Measurements from ENCODE around the gene PCBP4.

The PCBP4 gene

DNA sequence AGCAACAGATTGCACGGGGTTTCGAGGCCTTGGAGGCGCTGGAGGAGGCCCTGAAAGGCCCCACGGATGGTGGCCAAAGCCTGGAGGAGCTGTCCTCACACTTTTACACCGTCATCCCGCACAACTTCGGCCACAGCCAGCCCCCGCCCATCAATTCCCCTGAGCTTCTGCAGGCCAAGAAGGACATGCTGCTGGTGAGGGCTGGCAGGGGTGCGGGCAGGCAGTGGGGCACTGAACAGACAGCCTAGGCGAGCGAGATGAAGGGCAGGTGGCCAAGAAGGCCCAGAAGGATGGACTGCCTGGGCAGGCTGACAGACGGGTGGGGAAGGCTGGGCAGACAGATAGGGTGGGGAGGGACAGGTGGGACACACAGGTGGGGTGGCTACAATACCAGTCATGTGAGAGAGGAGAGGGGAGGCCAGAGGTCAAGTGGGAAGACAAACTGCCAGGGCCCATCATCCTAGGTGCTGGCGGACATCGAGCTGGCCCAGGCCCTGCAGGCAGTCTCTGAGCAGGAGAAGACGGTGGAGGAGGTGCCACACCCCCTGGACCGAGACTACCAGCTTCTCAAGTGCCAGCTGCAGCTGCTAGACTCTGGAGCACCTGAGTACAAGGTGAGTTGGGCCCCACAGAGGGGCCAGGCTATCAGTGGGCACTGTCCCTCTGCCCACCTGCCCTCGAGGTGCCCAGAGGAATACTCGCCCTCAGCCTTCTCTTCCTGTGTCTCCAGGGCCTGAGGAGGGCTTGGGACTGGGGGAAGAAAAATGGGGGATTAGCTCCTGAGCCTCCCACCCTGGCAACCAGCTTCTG, 22.0 kb downstream of the PCBP4 start:
- TF ChIP-seq, protein P1, sequence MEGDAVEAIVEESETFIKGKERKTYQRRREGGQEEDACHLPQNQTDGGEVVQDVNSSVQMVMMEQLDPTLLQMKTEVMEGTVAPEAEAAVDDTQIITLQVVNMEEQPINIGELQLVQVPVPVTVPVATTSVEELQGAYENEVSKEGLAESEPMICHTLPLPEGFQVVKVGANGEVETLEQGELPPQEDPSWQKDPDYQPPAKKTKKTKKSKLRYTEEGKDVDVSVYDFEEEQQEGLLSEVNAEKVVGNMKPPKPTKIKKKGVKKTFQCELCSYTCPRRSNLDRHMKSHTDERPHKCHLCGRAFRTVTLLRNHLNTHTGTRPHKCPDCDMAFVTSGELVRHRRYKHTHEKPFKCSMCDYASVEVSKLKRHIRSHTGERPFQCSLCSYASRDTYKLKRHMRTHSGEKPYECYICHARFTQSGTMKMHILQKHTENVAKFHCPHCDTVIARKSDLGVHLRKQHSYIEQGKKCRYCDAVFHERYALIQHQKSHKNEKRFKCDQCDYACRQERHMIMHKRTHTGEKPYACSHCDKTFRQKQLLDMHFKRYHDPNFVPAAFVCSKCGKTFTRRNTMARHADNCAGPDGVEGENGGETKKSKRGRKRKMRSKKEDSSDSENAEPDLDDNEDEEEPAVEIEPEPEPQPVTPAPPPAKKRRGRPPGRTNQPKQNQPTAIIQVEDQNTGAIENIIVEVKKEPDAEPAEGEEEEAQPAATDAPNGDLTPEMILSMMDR (IDR thresholded peaks at IDR 0.05; ENCODE audit: low read depth, low read length) = no peak

DNA sequence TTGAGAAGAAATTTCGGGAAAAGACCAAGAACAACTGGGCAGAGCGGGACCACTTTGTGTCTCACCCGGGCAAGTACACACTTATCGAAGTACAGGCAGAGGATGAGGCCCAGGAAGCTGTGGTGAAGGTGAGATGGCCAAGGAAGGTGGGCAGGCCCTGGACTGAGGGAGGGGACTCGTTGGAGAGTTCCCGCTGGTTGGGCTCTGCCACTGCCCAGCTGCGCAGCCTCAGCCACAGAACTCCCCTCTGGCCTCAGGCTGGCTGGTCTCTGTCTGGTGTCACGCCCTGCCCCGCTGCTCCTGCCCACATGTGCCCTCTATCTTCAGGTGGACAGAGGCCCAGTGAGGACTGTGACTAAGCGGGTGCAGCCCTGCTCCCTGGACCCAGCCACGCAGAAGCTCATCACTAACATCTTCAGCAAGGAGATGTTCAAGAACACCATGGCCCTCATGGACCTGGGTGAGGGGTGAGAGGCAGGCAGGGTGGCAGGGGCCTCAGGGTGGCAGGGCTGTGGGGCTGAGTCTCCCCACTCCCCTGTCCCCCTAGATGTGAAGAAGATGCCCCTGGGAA, 22.7 kb downstream of the PCBP4 start:
- TF ChIP-seq, protein P1 (IDR thresholded peaks at IDR 0.05; ENCODE audit: low read depth, low read length) = no peak
- H3K4me3 ChIP-seq (ENCODE audit: low read depth, low read length) = no peak overlapping the region

More for the DNA sequence above, 22.0 kb downstream of the PCBP4 start:
- no peak overlapping the region for H3K4me3 ChIP-seq (ENCODE audit: low read depth, low read length)

DNA sequence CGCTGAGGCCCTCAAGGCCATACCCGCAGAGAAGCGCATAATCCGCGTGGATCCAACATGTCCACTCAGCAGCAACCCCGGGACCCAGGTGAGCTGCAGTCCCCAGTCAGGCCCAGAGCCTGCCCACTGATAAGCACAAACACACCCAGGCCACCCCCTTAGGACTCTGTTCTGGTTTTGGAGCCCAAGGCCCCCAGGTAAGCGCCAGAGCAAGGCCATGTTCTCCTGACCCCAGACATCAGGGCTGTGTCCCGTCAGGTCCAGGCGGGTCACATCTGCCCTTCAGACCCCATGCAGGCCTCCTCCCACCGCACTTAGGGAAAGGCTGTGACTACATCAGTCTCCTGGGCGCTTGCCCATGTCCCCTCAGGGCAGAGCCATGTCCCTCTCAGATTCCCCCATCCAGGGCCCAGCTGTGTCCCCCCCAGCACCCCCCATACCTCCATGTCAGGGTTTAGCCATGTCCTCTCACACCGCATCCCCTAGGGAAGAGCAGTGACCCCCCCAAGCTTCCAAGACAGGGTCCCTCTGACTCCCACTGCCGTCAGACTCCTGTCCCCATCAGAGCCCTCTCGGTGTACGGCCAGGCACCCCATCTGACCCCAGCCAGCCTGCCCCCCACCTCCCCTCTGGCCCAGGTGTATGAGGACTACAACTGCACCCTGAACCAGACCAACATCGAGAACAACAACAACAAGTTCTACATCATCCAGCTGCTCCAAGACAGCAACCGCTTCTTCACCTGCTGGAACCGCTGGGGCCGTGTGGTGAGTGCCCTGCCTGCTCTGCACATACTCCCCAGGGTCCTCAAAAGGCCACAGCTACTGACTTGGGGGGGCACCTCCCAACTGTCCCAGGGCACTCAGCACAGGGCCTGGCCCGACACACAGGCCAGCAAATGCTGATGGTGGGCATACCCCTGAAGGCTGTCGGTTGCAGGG, 23.5 kb downstream of the PCBP4 start:
- H3K4me3 ChIP-seq (ENCODE audit: low read depth, low read length) = no peak overlapping the region
- TF ChIP-seq, protein P1 (IDR thresholded peaks at IDR 0.05; ENCODE audit: low read depth, low read length) = no peak

DNA sequence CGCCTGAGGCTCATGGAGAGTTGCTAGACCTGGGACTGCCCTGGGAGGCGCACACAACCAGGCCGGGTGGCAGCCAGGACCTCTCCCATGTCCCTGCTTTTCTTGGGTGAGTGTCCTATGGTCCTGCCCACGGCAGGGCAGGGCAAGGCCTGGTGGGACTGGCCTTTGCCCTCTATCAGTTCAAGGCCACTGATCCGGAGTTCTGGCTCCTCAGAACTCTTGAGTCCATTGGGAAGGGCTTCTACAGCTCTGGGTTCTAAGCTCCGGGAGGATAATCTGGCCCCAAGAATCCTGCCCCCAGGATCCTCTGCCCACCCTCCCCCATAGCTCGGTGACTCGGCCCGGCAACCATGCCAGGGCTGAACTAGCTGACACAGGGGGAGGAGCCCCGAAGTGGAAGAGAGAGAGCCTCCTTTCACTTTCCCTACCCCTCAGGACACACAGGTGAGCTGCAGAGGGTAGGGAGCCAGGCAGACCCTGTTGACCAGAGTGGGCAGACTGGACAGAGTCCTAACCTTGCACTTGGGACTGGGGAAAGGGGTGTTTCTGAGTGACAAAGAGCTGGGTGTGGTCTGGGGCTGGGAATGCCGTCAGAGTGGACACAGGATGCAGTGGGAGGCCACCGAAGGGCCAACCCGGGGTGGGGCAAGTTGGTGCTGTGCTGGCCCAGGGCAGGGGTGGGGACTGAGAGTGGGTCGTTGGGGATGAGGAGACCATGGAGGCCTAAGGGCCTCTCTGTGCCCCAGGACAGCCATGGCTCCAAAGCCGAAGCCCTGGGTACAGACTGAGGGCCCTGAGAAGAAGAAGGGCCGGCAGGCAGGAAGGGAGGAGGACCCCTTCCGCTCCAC, 24.4 kb downstream of the PCBP4 start:
- TF ChIP-seq, protein P1 (IDR thresholded peaks at IDR 0.05; ENCODE audit: low read depth, low read length) = no peak
- H3K4me3 ChIP-seq (ENCODE audit: low read depth, low read length) = peak overlapping the region; percentile 48

DNA sequence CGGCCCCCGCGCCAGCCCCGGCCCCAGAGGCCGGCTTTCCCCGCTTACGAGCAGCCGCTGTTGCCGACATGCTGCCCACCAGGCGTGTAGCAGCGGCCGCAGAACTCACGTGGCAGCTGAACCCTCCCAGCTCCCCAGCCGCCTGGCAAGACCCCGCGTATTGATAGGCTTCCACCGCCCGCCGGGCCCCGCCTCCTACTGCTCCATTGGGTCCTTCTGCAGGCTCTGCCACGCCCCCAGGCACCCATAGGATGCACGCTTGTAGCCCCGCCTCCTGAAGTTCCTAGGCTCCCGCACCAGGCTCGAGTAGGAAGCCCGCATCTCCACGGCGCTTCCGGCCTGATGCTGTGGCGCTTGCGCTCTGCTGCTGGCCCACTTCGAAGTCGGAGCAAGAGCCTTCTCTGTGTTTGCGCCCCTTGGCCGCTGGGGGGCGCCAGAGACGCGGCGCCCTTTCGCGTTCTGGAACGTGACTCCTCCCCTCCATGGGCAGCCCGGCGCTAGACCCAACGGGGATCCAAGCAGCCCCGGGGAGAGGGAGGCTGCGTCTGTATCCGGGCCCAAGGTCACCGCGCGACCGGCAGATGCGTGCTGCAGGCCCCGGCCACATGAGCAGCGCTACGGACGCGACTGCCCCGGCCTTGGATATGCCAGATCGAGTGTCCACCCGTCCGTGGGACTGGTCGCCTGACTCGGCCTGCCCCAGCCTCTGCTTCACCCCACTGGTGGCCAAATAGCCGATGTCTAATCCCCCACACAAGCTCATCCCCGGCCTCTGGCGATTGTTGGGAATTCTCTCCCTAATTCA, 25.3 kb downstream of the PCBP4 start, which contains the start of the genes PARP3 and RRP9:
Gene PARP3, plus strand, starts transcription at position 566 of the 805 bp plus-strand sequence. CDS start 993 bp downstream, outside the sequence.
Gene RRP9, minus strand, starts transcription at position 107 of the 805 bp plus-strand sequence. Its CDS starts 37 bp downstream, at position 70.
- peak within 1 kb of the TSS; percentile 91 for H3K4me3 ChIP-seq (ENCODE audit: low read depth, low read length)
- TF ChIP-seq, protein P1 (IDR thresholded peaks at IDR 0.05; ENCODE audit: low read depth, low read length) = peak; percentile 95

DNA sequence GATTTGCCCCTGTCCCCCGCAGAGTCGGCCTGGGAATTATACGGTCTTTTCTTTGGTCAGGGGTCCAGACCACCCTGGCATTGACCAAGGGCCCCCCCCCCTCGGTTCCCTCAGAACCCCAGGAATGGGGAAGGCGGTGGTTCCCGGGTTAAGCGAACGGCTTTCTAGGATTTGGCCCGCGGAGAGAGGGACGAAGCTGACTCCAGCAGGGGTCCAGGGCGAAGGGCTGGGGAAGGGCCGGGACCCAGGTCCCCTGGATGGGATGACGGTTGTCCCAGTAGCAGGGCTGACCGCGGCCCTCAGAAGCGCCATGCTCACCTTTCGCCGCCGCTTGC, 25.8 kb downstream of the PCBP4 start:
- peak overlapping the region; percentile 91 for H3K4me3 ChIP-seq (ENCODE audit: low read depth, low read length)
- TF ChIP-seq, protein P1 (IDR thresholded peaks at IDR 0.05; ENCODE audit: low read depth, low read length) = no peak
